Measurements from ENCODE around the gene MED17.

The MED17 gene

DNA sequence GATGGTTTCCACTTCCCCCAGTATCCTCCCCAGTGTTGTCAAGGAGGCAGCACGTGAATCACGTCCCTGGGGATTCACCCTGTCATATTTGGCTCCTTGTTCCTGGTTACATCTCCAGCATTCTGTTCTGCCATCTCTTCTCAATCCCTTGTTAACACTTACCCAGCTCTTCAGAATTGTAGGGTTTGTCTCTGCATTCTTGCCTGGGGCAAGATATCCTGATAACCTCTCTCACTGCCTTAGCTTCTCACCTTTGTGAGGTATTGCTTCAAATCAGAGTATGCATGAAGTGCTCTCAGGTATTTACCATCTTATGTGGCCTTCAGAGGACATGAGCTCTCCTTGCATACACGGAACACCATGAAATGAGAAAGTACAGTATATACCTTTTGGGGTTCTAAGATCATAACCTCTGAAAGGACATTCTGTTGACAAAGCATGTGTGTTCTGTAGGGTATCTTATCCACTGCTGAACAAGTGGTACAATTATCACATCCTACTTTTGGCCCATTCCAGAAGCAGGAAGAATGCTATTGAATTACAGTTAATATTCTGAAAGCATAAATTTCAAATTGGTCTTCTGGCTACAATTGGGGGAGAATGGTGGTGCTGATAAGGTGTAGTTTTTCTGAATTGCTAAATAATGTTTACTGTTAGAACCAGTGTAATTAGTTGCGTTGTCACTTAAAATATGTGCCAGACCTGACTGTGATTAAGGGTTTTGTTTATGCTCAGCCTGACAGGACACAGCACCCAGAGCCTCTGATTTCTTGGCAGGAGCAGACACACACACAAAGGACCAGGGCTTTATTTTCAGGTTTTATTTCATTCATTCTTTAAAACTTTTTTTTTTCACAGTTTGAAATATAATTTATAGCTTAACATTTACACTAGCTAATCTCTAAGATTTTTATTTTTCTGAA lies 33.6 kb downstream of the MED17 start:
- peak in 2 of 3 experiments; percentile 14 to 63 for DNase-seq

DNA sequence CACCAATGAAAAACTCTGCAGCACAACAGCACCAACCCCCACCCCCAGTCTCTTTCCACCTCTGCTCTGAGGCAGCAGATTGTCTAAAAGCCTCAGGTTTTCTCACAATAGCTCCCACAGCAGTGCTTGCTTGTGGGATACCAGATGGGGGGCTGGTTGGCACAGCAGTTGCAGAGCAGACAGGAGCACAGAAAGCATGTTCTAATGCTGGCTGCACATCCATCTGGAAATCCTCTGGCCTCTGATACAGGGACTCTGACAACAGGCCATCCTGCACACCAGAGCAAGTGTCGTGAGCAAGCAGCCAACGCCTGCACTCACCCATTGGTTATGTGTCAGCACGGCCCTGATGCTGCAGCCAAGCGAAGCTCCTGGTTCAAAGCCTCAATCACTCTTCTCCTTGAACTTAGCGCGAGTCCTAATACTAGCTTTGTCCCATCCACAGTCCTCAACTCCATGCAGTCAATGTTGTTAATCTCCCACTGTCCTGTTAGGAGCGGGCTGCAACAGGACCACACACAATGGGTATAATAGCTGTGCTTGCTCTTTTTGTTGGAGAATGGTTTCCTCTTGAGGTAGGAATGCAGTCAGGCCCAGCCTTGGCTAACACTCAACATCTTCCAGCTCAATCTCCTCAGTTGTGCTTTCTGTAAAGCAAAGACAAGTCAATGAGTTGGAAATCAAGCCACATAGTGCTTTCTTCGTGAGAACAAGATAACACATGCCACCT lies 36.0 kb downstream of the MED17 start:
- no peak for DNase-seq

DNA sequence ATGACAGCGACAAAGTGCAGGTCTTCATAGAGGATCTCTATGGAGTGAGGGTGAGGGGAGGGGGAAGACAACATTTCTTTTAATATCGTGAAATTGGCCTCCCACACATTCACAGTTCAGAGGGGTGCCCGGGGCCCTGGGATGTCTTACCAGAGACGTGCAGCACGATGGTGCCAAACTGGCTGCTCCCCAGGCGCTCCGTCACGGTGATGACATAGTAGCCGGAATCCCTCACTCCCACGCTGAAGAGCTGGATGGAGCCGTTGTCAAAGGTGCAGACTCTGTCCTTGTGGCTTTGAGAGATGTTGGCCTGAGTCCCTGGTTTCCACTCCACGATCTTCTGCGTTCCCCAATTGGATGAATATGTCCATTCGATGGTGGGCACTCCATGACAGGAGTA lies 36.8 kb downstream of the MED17 start:
- DNase-seq = no peak

DNA sequence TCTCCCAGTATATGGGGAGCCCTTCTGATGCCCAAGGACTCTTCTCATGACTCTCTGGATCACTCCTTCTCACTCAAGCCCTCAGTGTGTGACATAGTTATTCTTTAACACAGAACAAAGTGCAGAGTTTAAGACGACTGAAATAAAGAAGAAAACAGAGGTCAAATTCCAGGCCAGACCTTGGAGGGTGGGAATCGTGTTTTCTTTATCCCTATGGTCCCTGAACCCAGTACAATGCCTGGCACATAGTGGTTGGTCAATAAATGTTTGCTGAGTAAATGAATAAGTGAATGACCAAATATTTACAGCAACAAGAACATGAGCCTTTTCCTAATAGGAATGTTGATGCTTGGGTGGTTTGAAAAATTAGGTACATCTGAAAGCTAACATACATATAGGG lies 37.5 kb downstream of the MED17 start:
- no peak for DNase-seq

DNA sequence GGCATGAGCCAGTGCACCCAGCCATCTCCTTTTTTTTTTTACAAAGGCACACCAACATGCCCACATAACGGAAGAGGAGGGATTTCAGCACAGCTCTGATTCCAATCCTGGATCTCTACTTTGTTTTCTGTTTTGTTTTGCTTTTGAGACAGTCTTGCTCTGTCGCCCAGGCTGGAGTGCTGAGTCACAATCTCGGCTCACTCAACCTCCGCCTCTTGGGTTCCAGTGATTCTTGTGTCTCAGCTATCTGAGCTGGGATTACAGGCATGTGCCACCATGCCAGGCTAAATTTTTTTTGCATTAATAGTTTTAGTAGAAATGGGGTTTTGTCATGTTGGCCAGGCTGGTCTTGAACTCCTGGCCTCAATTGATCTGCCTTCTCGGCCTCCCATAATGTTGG lies 38.3 kb downstream of the MED17 start:
- DNase-seq = no peak

DNA sequence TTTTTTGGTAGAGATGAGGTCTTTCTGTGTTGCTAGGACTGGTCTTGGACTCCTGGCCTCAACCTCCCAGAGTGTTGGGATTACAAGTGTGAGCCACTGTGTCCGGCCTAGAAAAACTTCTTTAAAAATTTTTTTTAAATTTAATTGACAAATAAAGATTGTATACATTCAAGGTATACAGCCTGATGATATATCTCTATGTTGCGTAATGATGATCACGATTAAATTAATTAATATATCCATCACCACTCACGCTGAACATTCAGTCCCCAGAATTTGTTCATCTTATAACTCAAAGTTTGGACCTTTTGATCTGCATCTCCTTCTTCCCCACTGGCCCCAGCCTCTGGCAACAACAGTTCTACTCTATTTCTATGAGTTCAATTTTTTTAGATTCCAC lies 39.1 kb downstream of the MED17 start:
- DNase-seq = no peak

DNA sequence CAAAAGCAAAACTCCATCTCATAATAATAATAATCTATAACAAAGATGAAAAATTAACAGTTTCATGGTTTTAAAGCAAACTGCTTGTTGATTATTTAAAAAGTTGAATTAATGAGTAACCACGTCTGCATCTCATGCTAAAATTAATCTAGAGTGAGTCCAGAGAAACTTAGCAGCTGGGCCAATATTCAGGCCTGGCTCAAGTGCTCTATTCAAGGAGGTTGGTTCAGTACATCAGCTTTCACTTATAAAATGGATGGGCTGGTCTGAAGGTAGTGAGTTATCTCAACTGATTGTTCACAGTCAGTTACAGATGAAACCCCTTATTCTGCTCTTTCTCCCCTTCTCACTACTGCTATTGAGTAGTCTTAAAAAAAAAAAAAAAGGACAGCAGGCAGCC lies 43.3 kb downstream of the MED17 start:
- no peak for DNase-seq

DNA sequence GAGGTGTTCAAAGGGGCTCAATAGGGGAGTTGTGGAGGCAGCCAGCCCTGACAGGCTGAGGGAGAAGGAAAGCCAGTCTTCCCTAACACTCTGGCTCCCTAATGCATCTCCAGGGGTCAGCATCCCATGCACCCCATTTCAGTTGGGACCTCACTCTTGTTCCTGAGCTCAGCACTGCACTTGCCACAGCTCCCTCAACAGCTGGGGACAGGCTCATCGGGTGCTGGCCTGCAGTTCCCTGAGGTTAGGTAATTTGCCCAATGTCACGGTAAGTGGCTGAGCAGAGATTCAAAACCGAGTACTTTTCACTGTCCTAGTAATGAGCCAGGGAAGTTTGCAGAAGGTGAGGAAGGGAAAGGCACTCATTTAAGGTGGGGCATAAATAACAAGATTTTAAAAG lies 45.5 kb downstream of the MED17 start:
- DNase-seq = no peak

DNA sequence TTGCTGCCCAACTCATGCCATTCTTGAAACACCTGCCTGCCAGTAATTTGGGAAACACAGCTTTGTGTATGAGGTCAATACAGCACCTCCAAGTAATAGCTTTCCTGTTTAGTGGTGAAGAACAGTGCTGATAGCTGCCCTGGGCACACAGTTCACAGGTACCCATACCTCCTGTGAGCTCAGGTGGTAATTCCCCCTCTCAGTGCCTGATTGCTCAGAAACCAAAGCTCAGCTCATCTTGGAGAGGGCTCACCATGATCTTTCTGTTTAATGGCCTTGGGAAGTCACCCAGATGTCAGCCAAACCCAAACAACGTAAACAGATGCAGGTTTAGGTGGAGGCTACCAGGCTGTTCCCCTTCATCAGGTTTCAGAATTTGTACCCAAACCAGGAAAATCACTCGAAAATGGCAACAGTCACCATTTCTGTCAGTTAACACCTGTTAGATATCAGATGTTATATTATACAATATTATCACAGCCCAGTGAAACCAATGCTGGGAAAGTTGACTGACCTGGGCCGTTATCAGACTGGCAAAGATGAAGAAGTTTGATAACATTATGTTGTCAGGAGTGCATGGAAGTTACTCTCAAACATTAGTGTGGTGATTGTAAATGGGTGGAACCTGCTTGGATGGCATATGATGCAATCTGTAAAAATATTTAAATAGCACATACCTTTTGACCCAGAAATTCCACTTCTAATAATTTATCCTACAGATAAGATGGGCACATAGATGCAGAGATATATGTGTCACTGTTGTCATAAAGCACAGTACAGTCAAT lies 47.5 kb downstream of the MED17 start:
- no peak for DNase-seq

DNA sequence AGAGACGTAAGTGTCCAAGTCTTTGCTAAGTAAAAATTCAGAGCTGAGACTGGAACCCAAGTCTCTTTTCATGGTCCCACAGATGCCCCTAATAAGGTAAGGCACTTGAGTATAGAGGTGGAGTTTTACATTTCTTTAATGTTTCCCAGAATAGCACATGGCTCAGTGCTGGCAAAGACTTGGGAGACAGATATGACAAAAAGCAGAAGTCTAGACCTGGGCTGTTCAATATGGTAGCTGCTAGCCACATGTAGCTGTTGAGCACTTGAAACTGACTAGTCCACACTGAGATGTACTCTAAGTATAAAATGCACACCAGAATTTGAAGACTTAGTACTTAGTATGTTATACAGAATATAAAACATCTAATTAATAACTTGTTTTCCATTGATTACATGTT lies 48.7 kb downstream of the MED17 start:
- DNase-seq = no peak

DNA sequence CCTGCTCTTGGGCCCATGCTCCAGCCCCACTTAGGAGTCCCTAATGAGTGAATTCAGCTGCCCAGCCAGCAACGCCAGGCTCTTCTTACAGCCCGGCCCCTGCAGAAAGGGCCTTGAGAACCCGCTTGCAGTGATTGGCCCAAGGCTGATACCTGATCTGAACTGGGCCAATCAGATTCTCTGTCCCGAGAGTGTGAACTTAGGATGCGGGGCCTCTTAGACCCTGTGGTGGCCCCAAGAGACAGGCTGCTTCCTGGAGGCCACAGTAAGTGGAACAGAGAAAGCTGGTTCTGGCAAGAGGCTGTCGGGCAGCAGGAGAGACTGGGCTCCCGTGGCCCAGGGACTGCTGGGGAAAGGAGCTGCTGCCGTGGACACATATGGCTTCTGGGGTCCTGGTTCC lies 54.9 kb downstream of the MED17 start:
- no peak for DNase-seq

DNA sequence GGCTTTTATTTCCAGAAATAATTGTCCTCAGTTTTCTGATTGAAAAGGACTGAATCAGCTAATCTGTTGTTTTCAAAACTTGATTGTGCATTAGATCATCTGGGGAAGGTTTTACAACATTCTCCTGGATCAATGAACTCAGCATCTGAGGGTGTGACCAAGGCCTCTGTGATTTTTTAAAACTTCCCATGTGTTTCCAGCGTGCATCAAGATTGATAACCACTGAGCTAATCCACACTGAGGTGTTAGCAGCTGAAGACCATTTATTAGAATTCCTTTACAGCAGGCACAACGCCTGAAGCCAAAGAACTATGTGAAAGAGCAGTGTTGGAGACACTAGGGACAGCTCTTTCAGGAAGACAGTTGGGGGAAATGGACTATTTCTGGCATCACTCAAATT lies 56.1 kb downstream of the MED17 start:
- DNase-seq = no peak

DNA sequence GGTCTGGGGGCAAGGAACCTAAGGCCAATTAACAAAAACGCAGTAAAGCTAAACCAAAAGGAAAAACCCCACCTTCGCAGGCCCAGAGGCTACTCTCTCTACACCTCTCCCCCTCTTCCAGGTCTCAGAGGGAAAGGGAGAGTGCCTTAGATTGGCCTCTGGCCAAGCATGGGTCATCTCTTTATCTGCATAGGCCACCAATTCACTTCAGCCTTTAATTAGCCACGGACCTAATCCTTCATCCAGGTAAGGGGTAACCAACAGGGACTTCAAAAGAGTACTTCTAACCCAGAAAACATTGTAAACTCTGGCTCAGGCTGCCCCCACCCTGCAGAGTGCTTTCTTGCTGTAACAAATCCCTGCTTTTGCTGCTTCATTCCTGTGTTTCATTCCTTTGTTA lies 56.9 kb downstream of the MED17 start:
- DNase-seq = no peak

DNA sequence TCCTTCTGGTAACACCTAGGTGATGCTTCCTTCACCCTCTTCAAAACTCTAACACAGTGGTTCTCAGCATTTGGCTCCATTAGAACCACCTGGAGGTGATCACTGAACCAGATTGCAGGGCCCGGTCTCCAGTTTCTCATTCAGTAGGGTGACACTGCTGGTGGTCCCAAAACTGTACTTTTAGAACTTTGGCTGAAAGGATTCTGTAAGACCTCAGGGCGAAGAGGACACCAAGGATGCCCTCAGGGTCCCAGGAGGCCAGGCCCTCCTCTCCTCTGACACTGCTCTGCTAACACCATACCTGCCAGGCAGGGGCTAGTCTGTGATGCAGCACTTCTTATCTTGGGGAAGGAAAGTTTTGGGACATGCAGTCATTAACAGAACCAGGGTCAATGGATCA lies 57.4 kb downstream of the MED17 start:
- DNase-seq = no peak

DNA sequence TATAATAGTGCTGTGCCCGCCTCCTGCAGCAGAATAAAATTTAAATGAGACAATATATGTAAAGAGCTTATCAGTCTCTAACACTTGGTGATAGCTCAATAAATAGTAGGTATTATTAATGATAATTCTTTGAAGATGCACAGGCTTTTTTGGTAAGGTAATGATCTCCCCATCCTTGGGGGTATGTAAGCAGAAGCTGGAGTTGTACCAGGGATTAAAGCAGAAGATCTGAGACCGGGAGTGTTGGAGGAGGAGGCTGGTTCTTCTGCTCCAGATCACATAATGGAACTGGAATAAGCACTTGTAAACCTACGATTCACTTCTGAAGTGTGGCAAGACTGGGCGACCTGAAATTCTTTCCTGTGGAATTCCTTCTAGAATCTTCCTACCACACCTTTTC lies 58.0 kb downstream of the MED17 start:
- DNase-seq = no peak

DNA sequence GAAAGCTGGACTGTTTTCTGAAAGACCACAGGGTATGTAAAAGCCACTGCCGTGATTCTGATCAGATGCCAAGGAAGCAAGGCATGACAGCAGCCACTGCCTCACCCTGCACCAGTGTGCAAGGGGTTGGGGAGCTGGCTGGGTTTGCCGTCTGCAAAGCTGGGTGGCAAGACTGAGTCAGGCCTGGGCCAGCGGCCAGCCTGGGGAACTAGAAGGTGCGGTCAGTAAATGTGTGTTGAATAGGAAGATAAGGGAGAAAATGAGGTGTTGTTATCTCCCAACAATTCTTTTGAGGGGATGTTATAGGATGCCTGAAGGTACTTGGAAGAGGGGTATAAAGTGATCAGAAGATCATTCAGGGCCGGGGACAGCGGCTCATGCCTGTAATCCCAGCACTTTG lies 58.4 kb downstream of the MED17 start:
- no peak for DNase-seq

DNA sequence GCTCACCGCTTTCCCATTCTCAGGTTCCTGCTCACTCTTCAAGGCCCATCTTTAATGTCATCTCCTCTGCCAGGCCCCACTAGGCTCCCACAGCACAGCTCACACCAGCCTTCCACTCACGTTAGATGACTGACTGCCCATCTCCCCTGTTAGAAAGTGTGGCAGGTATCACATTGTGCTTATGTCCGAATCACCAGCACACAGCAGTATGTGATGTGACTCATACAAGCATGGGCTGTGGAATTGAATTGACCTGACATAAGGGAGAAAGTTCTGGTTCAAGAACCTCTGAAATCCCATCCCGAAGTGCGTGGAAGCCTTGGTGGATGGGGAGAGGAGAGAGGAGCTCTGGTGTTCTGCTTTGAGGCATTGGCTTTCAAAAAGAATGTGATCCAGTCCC lies 59.8 kb downstream of the MED17 start:
- DNase-seq = no peak

DNA sequence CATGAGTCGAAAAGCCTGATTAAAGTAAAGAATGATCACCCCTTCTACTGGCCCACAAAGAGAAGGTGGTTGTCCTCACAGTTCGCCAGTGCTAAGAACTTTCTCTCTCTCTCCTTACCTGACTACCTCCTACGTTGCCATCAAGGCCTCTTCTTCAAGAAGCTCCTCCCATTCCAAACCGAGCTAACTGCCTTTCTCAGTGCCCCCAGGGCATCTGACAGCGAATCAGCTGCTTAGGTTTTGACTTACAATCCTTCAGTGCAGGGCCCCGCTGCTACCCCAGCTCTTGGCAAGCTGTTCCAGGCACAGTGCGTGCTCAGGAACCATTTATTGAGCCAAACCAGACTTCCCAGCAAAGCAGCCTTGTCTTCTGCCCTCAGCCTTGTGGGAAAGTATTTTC lies 60.5 kb downstream of the MED17 start:
- DNase-seq = no peak

DNA sequence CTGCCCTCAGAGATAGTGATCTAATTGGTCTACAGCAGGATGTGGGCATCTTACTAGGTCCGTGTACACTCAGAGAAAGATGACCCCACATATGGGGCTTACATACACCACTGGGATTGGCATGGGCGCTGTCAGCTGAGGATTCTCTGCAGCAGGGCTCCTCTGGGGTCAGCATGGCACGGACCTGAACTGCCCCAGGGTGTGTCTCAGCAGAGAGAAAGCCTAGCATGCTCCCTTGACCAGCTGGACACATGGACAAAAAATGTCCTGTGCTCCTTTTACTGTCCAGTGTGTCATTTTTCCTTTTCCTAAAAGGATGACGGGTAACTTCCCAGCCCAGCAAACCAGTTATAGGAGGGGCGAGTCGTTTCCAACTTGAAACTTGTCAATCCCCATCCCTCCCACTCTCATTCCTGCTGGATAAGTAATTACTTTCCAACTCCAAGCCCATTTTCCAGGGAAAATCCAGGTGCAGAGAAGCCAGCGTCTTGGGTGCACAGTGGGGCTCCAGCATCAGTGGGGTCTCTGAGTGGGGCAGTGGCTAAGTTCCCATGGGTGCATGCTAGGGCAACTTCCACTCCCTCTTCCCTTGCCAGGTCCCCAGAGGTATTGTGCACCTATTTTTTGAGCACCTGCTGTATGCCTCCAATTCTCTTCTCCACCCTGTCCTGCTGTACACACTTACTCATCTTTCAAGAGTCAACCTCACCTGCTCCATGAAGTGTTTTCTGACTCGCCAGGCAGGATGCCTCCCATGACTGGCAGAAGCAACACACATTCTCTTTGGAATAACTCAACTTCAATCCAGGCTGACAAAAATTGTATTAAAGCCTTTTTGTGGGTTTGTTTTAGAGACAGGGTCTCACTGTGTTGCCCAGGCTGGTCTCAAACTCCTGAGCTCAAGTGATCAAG lies 61.4 kb downstream of the MED17 start:
- no peak for DNase-seq

DNA sequence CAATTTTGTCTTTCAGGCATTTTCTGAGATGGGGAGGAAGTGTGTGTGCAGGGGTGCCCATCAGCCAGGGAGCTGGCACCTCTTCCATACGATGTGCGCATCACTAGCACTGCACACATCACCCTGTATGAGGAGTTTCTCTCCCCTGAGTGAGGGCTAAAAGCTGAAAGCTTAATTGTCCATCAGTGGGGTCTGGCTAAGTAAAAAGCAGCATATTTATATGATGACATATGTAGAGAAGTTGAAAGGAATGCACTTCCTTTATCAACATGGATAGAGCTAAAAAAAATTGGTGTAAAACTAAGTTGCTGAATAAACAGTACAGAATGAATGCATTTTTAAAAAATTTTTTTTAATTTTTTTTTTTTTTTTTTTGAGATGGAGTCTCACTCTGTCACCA lies 62.3 kb downstream of the MED17 start:
- no peak for DNase-seq

DNA sequence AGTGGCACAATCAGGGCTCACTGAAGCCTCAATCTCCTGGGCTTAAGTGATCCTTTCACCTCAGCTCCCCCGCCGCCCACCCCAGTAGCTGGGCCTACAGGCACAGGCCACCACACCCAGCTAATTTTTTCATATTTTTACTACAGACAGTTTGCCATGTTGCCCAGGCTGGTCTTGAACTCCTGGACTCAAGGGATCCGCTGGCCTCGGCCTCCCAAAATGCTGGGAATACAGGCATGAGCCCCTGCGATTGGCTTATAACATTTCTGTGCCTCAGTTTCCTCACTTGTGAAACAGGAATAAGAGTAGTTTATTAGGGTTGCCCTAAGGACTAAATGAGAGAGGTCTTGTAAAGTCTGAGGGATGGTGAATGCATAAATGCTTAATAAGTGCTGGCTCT lies 65.1 kb downstream of the MED17 start:
- no peak for DNase-seq
